Skin epidermis (tissue), 12 donors: Measurements from ENCODE around the gene NUDT16L1.

Experiments
- H3K27ac ChIP-seq, 21 experiments: fragments of 200-600 bp; sonication (generic) in 11 of 21; one replicate each; pipeline ENCODE4 v1.5.0; 2020; ENCODE audit warnings: mild to moderate bottlenecking in 3 of 21, inconsistent platforms in 2 of 21, moderate library complexity in 2 of 21
- H3K4me3 ChIP-seq, 7 experiments: fragments of 200-600 bp; sonication (generic) in 2 of 7; one replicate each; pipeline ENCODE4 v1.5.0; 2020; ENCODE audit warnings: inconsistent platforms in 2 of 7, mild to moderate bottlenecking in 2 of 7, moderate library complexity in 1 of 7

Gene NUDT16L1

DNA sequence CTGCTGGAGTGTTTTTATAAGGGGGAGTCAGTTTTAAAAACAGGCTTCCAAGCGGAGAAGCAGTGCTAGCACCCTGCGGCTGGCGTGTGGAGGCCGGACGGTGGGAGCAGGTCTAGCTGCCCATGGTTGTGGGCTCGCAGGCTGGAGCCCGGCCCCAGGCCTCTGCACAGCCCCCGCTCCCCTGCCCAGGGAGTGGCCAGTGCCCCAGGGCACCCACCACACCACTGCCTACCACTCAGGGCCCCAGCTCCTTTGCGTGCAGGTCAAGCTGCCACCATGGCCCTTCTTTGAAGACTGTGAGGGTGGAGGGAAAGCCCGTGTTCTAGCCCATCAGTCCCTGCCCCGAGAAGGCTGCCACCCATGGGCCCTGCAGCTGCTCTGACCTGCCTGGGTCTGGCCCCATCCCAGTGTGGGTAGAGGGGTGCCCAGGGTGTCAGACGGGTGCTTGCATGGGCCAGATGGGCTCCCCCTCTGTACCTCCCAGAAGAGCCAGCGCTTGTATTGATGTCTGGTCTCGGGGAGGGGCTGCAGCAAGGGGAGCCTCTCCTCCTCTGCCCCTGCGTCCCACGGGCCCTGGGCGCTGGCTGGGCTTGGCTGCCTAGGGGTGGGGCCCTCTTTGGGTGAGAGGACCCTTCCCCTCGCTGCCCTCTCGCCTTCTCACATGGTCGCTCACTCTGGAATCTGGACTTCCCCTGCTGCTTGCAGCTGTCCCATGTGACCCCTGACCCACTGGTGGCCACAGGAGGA lies 1.5 kb upstream of the NUDT16L1 start:
- Histone ChIP-seq H3K4me3 (no peak overlapping the region), H3K27ac (peak overlapping the region in 2 of 21 experiments; percentile 23 to 31)

DNA sequence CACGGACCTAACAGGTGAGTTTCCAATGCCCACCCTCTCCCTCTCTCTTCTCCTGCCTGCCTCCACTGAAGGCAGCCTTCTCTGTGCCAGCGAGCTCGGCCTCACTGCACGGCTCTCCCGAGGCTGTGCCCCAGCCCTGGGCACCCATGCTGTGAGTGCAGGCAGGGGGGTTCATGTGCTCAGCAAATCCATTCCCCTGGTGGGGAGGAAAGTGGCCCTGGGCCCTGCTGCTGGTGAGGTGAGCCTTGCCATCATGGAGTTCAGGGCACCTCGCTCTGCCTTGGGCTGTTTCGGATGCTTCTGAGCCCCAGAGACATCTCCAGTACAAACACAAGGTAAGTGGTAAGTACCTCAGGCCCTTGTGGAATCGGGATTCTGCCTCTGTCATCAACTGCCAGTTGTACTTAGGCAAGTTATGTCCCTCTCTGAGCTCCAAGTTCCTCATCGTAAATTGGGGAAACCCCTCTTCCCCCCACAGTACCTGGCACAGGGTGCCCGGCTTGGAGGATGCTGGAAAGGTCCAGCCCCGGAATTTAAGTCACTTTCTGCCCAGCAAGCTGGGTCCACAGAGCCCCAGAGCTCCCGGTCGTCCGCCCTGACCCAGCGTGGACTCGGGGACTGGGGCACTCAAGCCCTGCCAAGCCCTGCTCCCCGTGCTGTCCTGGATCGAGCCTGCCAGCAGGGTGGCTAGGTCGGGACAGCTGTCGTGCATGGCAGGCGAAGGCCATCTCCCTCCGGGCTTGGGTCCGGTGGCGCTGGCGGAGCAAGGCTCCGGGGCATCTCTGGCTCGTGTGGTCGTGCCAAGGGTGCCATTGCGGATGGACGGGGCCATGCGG lies 684 bp upstream of the NUDT16L1 start:
- H3K4me3 ChIP-seq: peak overlapping the region; percentile 40 to 100 (median 81)
- H3K27ac ChIP-seq: peak overlapping the region in 19 of 21 experiments; percentile 2 to 95 (median 75)

DNA sequence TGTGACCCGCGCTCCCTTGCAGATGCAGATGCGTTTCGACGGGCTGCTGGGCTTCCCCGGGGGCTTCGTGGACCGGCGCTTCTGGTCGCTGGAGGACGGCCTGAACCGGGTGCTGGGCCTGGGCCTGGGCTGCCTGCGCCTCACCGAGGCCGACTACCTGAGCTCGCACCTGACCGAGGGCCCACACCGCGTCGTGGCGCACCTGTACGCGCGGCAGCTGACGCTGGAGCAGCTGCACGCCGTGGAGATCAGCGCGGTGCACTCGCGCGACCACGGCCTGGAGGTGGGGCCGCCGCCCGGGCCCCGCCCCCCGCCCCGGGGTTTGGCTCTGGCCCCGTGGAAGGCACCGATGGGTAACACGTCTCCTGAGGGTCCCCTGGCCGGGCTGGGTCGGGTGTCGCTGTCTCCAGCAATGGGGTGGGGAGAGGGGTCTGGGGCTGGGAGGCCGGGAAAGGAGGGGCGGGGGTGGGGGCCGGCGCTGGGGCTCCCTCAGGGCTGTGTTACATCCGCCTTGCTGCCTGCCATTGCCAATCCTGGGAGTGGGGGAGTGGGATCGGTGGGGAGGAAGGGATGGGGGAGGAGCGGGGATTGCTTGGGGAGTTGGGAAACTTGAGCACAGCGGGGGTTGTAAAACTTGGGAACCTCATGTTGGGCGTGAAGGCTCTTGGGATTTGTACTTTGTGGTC lies 737 bp downstream of the NUDT16L1 start:
- H3K27ac ChIP-seq: peak overlapping the region; percentile 62 to 95 (median 86)
- H3K4me3 ChIP-seq: peak overlapping the region; percentile 70 to 100 (median 87)

DNA sequence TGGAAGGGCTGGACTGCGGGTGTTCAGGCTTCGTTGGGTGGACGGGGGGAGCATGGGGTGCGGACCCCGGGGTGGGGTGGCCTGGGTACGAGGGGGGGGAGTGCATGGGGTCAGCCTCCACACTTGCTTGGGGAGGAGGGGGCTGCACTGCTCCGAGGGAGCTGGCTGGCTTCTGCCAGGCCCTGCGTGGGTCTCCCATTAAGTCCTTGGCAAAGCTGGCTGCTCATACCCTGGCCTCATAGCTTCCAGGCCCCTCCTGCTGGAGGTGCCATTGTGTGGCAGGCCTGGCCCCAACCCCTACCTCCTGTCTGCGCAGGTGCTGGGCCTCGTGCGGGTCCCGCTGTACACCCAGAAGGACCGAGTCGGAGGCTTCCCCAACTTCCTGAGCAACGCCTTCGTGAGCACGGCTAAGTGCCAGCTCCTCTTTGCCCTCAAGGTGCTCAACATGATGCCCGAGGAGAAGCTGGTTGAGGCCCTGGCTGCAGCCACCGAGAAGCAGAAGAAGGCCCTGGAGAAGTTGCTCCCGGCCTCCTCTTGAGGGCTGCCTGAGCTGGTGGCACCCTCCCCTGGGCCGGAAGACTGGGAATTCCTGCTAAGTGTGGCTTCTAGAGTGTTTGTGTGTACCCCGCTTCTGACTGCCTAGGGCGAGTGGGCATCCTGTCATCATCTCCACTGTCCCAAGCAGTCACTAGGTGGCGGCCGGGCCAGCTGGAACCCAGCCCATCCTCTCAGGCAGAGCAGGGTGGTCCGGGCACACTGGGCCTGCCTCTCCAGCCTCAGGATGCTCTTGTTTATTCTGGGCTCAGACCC lies 1.5 kb downstream of the NUDT16L1 start:
- peak overlapping the region; percentile 70 to 100 (median 87) for H3K4me3 ChIP-seq
- peak overlapping the region in 14 of 21 experiments; percentile 79 to 95 (median 86) for H3K27ac ChIP-seq

DNA sequence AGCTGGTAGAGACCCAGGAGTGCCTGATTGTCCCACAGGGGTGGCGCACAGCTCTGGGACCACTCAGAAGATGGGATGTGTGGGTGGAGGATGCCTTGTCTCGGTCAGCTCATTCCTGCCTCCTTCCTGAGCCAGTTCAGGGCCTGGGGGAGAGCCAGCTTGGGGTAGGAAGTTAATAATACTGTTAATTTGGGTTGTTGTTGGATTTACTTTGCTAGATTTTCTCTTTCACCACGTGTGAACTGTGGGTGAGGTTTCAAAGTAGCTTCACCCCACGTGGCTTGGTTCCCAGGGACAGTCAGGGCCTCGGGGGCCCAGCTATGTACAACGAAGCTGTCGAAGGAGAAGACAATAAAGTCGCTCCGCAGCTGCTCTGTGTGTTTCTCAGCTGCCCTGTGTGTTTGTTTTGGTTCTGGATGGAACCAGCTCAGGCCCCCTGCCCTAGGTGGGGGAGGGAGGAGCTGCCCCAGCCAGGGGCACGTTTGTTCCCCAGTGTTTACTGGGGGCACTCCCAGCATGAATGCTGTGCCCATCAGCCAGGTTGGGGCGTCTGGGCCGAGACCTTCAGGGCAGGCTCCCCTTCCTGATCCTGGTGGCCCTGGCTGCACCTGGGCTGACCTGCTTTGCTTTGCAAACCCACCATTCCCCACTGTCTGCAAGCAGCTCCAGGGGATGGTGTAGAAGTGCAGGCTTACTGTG lies 2.3 kb downstream of the NUDT16L1 start:
- no peak overlapping the region for H3K4me3 ChIP-seq

DNA sequence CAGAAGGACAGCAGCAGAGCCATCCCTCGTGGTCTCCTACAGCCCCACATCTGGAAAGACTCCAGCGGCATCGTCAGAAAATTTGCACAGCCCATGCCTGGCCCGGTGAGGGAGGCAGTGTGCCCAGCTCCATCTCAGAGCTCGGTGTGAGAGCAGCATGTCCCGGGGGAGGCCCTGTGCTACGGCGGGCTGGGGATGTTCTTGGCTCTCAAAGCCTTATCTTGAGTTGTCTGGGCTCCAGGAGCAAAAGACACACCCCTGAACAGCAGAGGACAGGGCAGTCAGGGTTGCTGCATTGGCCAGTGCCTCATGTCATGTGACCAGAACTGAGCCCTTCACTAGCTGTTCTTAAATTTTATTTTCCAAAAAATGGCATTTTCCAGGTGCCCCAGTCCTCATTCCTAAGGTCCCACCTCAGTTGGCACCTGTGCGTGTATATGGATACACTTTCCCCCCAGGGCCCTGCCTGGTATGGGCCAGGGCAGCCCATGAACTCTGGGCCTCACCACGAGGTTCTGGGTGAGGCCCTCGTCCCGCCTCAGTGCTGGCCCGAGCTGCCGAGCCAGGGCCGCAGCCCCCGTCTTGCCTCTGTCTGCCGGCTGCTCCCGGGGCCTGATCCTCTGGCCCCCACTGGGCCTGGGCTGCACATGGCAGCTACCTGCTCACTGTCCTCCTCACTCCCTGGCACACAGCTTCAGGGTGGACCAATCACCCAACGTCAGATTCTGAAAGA lies 3.0 kb downstream of the NUDT16L1 start:
- Histone ChIP-seq H3K4me3 (no peak overlapping the region), H3K27ac (peak overlapping the region in 1 of 21 experiments; percentile 27)

More for the DNA sequence above, 2.3 kb downstream of the NUDT16L1 start:
- H3K27ac ChIP-seq: peak overlapping the region in 5 of 21 experiments; percentile 12 to 95 (median 79)

DNA sequence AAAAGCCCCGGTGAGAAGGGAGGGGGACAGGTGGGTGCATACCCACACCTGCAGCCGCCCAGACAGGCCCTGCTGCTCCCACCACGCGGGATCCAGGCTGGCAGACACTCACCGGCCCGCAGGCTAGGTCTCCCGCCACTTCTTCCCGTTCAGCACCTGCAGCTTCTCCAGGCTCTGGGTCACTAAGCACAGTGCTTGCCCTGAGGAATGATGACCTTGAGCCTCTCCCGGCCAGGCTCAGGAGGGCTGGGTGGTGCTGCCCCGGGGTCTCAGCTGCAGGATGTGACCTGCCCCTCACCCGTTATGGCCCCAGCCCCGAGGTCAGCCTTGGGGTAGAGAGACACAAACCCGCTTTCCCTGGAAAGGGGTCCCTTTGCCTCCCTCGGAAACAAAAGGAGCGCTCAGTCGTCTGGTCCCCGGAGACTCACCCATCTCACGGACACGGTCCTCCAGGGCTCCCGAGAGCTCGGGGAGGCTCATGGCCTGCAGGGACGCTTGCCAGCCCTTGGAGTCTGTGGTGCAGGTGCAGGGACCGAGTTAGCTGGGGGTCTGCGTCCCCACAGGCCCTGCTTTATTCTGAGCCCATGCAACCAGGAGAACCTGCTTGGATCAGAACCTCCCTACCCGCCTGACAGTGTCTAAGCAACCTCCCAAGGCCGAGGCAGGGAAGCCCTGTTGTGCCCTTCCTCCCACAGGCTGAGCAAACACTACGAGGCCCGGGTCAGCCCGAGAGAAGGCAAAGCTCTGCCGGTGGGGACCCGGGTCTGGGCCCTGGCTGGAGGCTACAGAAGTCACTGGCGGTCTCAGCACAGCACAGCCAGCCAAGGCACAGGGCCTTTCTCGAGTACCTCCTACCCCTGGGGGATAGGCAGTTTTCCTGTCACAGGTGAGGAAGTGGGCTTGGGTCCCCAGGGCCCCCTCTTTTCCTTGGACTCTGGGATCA lies 3.8 kb downstream of the NUDT16L1 start:
- Histone ChIP-seq H3K4me3 (no peak overlapping the region), H3K27ac (no peak overlapping the region)

DNA sequence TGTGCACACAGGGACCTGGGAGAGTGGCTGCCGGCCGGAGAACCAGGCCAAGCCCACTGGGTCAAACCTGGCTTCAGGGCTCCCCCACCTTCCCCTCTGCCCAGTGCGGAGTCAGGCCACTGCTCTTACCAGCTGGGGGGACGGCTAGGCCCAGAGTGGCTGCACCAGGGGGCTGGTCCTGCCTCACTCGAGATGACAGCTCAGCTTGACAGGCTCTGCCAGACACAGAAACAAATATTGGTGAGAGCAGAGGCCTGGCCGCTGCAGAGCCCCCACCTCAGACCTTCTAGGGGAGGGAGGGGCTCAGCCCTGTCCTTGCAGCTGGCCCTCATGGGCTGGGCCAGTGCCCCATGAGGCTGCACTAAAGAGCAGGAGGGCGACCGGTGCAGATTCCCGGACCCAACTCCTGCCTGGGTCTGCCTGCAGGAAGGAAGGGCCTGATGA lies 4.5 kb downstream of the NUDT16L1 start:
- no peak overlapping the region for H3K4me3 ChIP-seq
- no peak overlapping the region for H3K27ac ChIP-seq

DNA sequence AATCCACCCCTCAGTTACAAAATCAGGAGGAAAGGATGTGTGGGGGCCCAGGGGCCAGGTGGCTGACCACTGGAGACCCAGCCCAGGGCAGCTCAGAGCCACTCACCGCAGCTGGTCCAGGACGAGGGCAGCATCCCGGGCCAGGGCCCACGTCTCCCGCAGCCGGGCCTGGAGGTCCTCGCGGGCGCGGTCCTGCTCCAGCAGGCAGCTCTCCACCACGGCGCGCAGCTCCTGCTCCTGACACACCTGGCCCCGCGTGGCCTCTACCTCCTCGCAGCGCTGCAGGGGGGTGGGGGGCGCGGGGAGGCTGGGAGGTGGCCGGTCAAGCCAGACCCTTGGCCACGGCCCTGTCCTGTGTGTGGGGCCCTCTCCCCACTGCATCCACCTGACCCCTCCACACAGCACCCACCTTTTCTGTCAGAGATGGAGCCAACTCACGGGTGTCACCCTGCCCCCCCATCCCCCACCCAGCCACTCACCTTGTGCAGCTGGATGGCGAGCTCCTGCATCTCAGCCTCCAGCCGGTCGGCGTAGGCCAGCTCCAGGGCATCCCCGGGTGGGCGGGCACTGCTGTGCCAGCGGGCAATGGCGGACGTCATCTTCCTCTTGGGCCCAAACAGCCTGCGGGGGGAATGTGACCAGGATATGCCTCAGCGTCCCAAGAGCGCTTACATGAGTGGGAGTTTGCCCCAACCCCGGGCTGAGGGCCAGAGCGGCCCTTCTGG lies 5.1 kb downstream of the NUDT16L1 start:
- no peak overlapping the region for H3K27ac ChIP-seq
- H3K4me3 ChIP-seq: no peak overlapping the region

DNA sequence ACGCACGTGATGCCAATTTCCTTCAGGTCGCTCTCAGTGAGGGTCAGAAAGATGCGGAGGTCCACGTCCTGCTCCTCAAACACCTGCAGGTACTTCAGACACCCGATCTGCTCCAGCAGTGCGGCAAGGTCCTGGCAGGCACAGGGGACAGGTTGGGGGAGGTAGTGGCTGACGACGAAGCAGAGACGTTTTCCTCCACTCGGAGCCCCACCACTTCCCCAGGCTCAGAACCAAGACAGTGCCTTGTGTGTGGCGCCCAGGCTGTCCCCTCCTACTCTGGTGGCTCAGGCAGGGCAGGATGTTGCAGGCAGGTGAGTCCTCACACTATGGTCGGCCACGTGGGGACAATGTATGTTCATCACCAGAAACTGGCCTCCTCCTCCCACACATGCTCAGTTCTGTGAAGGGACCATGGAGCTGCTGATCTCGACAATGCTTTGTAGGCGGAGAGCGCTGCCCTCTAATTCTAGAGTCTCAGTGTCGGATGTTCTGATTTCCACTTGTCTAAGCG lies 5.7 kb downstream of the NUDT16L1 start:
- Histone ChIP-seq H3K27ac (no peak overlapping the region), H3K4me3 (no peak overlapping the region)

DNA sequence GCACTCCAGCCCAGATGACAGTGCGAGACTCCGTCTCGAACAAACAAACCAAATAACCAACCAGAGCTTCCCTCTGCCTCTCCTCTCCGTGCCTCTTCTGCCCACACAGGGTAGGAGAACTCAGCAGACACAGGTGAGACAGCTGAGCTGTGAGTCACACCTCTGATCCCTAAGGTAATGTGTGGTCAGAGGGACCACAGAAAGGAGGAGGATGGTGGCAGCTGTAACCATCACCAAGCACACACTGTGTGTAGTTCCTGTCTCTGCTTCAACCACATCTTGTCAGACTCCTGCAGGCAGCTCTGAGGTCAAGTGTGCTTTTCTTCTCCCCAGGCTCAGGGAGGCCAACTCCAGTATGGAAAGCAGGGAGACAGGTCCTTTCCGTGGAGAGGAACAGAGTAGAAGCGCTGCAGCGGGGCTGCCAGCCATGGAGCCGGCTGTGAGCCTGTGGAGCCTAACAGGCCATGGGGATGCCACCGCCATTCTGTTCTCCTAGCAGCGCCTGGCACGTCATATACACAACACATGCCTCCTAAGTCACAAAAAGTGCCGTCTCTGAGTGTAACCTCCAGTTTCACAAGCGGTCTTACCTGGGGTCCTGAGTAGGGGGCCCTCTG lies 7.1 kb downstream of the NUDT16L1 start:
- Histone ChIP-seq H3K4me3 (no peak overlapping the region), H3K27ac (no peak overlapping the region)

DNA sequence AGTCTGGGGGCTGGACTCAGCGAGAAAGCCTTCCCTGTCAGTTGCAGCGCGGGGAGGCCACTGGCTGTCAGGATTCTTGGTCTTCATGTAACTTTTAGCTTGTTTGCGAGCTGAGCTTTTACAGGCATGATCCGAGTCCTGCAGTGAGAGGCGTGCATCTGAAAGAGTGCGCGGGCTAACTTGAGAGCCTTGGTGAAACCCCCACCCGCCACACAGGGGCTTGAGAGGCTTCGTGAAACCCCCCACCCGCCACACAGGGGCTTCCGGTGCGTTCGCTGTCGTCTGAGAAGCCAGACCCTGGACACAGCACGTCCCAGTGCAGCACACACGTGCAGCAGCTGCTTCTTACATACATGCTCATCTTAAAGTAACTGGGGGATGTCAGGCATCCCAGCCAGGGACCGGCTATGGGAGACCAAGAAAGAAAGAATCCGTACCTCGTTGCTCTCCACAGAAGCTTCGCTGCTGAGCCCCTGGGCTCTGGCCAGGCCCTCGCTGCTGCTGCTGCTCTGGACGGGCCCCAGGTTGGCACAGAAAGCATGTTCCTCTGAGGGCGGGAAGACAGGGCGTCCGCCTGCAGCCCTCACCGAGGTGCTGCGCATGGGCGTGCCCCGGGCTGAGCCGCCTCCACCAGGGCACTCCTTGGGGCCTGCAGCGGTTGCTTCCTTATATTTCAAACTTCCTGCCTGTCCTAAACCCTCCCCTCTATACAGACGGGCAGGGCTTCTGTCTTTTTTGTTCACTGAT lies 7.8 kb downstream of the NUDT16L1 start:
- H3K4me3 ChIP-seq: no peak overlapping the region
- no peak overlapping the region for H3K27ac ChIP-seq

DNA sequence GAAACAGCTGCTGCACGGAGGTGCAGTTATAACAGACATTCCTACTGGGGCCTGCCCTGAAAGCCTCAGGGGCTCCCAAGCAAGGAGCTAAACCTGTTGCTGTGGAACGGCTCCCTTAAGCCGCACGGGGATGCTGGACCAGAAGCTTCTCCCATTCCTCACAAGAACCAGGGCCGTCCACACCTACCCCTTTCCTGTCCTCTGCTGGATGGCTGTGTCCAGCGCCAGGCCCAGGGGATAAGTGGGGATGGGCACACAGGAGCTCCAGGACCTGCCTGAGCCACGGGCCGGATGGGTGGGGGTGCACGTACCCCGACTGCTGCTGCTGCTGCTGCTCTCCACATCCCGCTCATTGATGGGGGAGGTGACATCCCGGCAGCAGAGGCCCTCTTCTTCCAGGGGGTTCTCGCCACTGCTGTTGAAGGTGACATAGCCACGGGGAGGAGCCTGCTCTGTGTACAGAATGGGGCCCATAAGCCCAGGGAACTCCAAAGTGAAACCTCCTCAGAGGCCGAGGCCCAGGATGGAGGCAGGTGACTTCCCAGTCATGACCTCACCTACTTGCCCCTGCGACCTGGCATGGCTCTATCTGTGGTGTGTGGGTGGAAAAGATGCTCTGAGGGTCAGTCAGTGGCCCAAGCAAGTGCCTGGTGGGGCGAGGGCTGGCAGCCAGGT lies 8.6 kb downstream of the NUDT16L1 start:
- Histone ChIP-seq H3K4me3 (no peak overlapping the region), H3K27ac (peak overlapping the region in 1 of 21 experiments; percentile 5)

DNA sequence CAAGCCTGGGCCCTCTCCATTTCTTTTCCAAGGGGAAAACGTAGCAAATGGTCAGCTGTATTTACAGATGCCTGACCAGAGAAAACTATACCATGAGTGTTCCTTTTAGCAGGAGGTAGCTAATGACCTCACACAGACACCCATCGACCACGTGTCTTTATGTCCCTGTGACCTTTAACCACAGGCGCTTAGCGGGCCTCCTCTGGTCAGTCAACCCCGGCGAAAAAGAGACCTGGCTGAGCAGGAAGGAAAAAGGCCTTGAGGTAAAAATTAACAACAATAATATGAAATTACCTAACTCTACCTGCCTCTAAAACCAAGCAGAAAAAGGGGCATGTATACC lies 9.1 kb downstream of the NUDT16L1 start:
- Histone ChIP-seq H3K4me3 (no peak overlapping the region), H3K27ac (no peak overlapping the region)

DNA sequence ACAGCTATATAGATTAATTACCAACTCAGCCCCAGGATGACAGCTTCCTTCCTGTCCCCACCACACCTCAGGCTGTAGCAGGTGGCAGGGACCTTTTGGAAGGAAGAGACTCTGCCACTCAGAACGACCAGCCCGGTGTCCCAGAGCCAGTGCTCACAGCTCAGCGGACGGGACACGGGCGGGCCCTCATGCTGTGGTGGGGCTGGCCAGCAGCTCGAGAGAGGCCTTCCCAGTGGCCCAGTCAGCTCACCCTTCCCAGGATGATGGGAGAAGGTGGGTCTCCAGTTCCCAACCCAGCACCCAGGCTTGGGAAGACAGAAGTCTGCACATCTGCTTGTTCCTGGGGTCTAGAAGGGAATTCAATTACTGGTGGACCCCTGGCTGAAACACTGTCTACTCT lies 10.5 kb downstream of the NUDT16L1 start:
- Histone ChIP-seq H3K4me3 (no peak overlapping the region), H3K27ac (no peak overlapping the region)
